SK-N-DZ (cell line): ENCODE results near the gene BRAT1.

ENCODE experiments used
- DNase-seq: peaks from one replicate; pipeline ENCODE4 v3.0.0-alpha.2; 2015; ENCODE audit warnings: low spot score

BRAT1 gene

DNA sequence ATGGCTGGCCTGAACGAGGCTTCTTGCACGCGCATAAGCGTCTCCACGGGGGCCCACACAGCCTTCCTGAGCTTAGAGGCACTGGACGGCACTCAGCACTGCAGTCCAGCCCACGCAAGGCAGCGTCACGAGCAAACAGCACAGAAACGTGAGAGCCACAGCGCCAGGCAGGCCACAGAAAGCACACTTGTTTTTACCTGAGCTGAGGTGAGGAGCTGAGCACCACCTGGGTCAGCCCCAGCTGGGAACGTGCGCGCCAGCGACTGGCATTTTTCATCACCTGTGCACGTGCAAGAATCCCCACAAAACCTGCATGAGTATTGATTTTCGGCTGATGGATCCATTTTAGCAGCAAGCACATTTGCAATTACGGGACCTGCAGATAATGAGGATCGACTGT is 30.1 kb upstream of the BRAT1 start:
- no peak for DNase-seq

GRCh38 chr7:2583798-2584580 is 28.7 kb upstream of the BRAT1 start:
- DNase-seq, result no peak

GRCh38 chr7:2582006-2582735 is 26.8 kb upstream of the BRAT1 start:
- no peak for DNase-seq

DNA sequence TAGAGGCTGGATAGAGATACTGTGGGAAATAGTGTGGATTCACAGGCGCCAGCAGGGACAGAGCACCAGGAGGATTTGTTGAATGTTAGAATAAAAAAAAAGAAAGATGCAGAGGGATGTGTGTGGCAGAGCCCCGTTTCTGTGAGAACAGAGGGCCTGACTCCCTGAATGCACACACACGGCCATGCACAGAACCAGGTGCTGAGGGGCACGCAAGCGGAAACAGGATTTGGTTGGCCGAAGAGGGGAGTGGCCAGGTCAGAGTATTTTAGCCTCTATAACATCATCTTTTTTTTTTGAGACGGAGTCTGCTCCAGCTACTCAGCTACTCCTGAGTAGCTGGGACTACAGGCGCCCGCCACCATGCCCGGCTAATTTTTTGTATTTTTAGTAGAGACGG is 25.3 kb upstream of the BRAT1 start:
- DNase-seq, result no peak

GRCh38 chr7:2577914-2578680 is 22.8 kb upstream of the BRAT1 start:
- no peak for DNase-seq

- no peak for DNase-seq
Measured at GRCh38 chr7:2576742-2577491, 21.6 kb upstream of the BRAT1 start.

DNA sequence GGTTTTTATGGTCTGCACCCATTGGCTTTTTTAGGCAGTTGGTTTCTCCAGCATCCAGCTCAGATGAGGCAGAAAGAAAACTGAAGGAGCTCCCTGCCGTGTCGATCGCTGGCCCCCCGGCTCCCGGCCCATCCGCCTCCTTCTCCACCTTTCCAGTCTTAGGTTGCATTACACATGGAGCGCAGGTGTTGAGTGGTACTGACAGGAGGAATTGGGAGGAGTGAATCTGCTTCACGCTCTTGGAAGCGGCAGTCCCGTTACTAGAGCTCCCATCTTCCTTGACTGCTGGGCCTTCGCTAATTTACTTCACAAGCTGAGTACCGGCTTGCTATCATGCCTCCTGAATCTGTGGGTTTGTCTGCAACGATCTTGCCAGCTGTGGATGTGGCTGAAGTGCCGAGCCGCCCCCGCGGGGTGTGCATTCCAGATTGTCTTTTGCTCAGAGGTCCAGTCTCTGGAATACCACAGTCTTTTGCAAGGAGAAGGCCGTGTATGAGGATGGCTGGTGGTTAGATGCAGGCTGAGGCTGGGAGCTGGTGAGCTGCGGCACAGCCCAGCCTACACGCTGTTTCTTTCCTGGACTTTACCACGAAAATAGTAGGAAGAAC is 20.5 kb upstream of the BRAT1 start:
- no peak for DNase-seq

- DNase-seq, result no peak
Measured at GRCh38 chr7:2575046-2575732, 19.9 kb upstream of the BRAT1 start.

DNA sequence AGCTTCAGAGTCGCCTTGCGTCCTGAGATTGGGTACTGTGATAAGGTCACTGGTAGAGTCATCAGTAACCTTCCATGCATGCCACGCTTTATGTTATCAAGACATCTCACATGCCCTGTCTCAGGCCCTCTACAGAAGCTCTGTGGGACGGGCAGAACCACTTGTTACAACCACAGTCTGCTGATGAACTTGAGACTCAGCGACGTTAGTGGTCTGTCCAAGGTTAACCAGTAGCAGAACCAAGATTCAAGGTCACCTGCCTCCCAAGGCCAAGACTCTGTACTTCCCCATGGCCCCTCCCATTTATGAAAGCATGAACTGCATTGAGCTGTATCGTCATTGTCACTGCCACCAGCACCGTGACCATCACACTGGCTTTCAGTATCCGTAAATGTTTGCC is 18.4 kb upstream of the BRAT1 start:
- DNase-seq, result no peak

DNA sequence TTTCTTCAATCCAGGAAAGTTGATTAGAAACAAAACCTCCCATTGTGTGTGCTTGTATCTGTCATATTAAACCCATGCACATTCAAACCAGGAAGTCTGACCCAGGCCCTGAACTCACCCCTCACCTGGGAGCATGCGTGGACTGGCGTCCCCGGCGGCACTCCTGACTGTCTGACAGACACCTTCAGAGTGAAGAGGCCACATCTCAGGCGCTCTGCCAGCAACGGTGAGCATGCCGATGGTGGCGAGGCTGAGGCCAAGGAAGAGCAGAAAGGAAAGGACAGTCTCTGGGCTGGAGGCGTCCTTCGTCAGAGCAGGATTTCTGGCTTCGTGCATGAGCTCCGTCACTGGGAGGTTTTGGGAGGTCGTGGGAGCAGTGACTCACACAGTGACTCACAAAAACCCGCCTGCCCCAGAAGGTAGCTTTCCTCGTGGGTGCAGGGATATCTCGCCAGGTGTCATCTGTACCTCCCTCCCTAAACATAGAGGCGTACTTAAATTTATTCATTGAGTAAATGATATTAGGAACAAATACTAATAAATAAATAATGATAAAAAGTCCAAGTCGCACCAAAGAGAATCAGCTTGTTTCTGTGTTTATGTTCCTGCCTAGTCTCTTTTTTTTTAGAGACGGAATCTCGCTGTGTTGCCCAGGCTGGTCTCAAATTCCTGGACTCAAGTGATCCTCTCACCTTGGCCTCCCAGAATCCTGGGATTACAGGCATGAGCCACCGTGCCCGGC is 16.9 kb upstream of the BRAT1 start:
- DNase-seq, result no peak

GRCh38 chr7:2571409-2571808 is 16.1 kb upstream of the BRAT1 start:
- no peak for DNase-seq

DNA sequence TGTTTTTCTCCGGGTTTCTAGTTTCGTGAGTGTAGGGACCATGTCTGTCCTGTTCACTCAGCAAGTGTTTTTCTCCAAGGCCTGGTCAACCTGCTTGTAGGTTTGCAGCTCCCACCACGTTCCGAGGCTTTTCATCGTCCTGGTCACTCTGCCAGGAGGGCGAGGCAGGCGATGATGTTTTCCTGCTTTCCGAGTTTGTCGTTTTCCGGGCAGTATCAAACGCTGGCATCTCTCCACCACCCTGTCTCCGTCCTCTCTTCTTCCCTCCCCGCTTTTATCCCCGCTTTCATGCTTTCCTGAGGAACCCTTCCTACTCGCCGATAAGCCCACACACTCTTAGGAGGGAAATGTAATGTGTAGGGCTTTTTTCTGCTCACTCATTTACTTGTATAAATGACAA is 14.7 kb upstream of the BRAT1 start:
- no peak for DNase-seq

DNA sequence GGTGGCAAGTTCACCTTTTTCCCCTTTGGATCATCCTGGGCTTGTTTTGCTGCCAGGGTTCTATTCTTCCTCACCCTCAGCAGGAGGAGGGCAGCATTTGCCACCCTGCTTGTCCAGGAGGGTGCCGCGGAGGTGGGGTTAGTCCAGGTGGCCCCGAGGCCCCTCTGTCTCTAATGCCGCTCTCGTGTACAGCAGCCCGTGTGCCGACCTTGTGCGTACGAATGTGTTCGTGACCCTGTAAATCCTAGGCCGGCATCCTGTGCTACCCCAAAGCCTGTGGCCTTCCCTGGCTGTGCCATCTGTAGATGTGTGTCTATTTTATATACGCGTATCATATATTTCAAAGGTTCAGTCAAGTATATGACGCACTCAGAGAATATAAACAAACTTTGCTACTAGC is 14.1 kb upstream of the BRAT1 start:
- no peak for DNase-seq

DNA sequence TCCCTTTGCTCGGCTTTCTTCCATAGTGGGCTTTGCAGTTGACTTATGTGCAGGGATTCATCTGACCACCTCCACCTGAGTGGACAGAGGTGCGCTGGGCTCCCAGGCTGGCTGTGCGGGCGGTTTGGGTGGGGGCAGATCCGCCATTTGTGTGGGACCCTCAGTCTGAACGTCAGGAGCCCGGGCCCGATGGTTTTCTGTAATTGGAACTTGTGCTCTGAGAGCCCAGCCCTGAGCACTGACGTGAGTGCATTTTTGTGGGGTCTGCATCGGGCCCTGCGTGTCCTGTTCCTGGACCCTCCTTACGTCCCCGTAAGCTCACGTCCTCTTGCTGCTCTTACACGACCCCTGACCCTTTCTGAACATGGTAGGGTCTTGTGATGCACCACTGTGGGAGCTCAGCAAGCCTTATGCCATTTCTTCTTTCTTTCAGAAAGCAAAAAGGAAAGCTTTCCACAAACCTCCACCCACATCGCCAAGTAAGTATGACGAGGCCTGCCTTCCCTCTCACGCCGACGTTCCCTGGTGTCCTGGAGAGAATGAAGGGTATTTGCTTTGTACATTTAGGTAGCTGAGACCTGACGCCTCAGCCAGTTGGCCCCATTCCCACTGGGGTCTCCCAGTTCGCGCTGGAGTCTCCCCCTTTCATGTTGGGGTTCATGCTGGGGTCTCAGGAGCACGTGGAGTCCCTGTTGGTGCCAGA is 13.3 kb upstream of the BRAT1 start:
- no peak for DNase-seq

DNA sequence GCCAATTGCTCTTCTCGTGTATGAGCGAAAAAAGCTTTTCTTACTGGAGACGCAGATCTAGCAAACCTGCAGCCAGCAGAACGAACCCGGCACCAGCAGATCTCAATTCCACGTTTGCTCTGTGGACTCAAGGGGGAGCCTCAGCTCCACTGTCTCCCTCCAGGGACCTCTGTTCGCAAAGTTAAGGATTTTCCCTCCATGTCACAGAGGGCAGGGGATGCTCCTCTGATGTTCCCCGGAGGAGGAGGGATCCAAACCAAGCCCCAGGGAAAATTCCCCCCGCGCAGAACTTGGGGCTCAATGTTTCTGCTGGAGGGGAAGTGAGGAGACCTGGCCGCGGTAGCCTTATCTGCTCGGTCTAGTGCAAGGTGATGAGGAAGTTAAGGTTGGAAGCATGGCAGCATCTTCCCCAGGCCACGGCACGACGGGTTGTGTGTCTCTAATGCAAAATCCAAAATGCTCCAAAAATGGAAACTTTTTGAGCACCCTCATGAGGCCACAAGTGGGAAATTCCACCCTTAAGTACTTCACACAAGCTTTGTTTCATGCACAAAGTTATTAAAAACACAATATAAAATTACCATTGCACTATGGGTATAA is 12.5 kb upstream of the BRAT1 start:
- peak; percentile 42 for DNase-seq

DNA sequence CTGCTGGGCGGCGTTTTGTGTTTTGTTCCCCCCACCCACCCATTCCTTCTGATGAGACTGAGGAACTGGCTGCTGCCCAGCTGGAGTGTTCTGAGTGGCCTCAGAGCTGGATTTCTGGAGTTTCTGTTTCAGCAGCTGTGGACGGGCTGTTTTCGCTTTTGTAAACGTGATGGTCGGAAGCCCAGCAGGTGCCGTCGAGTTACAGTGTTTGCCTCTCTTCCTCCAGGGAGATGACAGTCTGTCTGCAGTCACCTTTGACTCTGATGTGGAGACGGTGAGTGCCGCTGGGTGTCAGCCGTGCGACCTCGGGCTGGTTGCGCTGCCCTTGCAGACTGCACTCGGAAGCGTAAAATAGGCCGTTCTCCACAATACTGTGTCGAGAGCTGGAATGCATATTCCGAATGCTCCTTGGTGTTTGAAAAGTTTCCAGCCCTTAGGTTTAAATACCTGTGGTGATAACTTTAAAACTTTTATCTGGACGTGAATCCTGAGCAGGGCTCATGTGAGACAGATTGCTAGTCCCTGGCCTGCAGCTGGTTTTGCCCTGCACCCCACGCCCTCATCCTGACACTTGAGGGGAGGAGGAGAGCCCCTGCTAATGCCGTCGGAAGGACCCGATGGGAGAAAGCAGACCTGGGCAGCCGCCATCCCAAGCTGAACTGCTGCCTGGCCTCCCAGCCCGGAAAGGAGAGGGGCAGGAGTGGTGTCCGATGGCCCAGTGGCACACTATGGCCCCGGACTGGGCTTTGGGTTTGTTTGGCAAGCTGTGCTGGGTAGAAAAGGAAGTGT is 11.8 kb upstream of the BRAT1 start:
- DNase-seq, result no peak

- no peak for DNase-seq
Measured at GRCh38 chr7:2566348-2566889, 11.1 kb upstream of the BRAT1 start.
